SK-N-SH (cell line): ENCODE measurements around the gene LRRC2. TPM values are rescaled to one million over a fixed set of nuclear protein-coding genes. Genes with fewer than 3 reads are reported as not detected.

Source experiments
- CTCF ChIA-PET: fragments of 300-600, 350-600 bp; formaldehyde crosslinking; extraction: SDS; loops from one replicate; lab custom pipeline; 2021; lab: Yijun Ruan, JAX
- POLR2A ChIA-PET: fragments of 350-600 bp; sonication (Branson Sonifier 250); formaldehyde crosslinking; extraction: SDS; loops from one replicate; lab custom pipeline; 2020; ENCODE audit warnings: antibody characterized with exemption, inconsistent platforms; lab: Yijun Ruan, JAX
- DNase-seq: peaks from one replicate; pipeline ENCODE4 v3.0.0; 2012
- H2AFZ ChIP-seq: fragments of 200-600 bp; sonication (generic); 2 replicates; pipeline ENCODE4 v1.8.1; 2016; ENCODE audit warnings: antibody characterized with exemption, mild to moderate bottlenecking, low read depth
- H3F3A ChIP-seq: fragments of 200-600 bp; sonication (generic); replicated peaks from 2 replicates; pipeline ENCODE3; 2016; ENCODE audit warnings: antibody characterized with exemption, mild to moderate bottlenecking; ENCODE audit not compliant: insufficient read depth
- H3K27ac ChIP-seq, 2 experiments: fragments of 200-500 bp in 1 of 2; fragments of 200-600 bp in 1 of 2; sonication (Bioruptor generic) in 1 of 2; sonication (generic), shearing (Covaris generic) in 1 of 2; 2 replicates each; pipeline versions ENCODE4 v1.5.1 to v1.6.1; 2014 to 2016; ENCODE audit warnings: low read depth in 2 of 2, inconsistent platforms in 1 of 2, low read length in 1 of 2, mild to moderate bottlenecking in 1 of 2, mixed read lengths in 1 of 2
- H3K27me3 ChIP-seq: fragments of 200-600 bp; sonication (generic), shearing (Covaris generic); 2 replicates; pipeline ENCODE4 v1.6.1; 2016; ENCODE audit warnings: mixed run types; ENCODE audit not compliant: insufficient read depth
- H3K36me3 ChIP-seq, 2 experiments: fragments of 200-500 bp in 1 of 2; fragments of 200-600 bp in 1 of 2; sonication (Bioruptor generic) in 1 of 2; sonication (generic) in 1 of 2; replicated peaks in 1 of 2; 2 replicates each; pipeline versions ENCODE3 to v1.5.1; 2014 to 2016; ENCODE audit warnings: low read length in 1 of 2, mild to moderate bottlenecking in 1 of 2; ENCODE audit not compliant: insufficient read depth in 2 of 2, control insufficient read depth in 1 of 2
- H3K4me1 ChIP-seq, 2 experiments: fragments of 200-500 bp in 1 of 2; fragments of 200-600 bp in 1 of 2; sonication (Bioruptor generic) in 1 of 2; sonication (generic), shearing (Covaris generic) in 1 of 2; 2 replicates each; pipeline versions ENCODE4 v1.5.1 to v1.6.1; 2014 to 2016; ENCODE audit warnings: low read depth in 1 of 2, low read length in 1 of 2, mixed run types in 1 of 2; ENCODE audit not compliant: insufficient read depth in 2 of 2, control insufficient read depth in 1 of 2
- H3K4me2 ChIP-seq: fragments of 200-600 bp; sonication (generic), shearing (Covaris generic); 2 replicates; pipeline ENCODE4 v1.6.1; 2017; ENCODE audit warnings: mixed run types
- H3K4me3 ChIP-seq, 2 experiments: fragments of 200-500 bp in 1 of 2; fragments of 200-600 bp in 1 of 2; sonication (Bioruptor generic) in 1 of 2; sonication (generic), shearing (Covaris generic) in 1 of 2; 2 replicates each; pipeline versions ENCODE4 v1.5.1 to v1.8.1; 2014 to 2016; ENCODE audit warnings: low read depth in 2 of 2, inconsistent platforms in 1 of 2, low read length in 1 of 2, mild to moderate bottlenecking in 1 of 2, mixed read lengths in 1 of 2, moderate library complexity in 1 of 2
- H3K79me2 ChIP-seq: fragments of 200-600 bp; sonication (generic); 2 replicates; pipeline ENCODE4 v1.8.1; 2017; ENCODE audit warnings: mild to moderate bottlenecking; ENCODE audit not compliant: insufficient read depth
- H3K9ac ChIP-seq: fragments of 200-600 bp; sonication (generic); 2 replicates; pipeline ENCODE4 v1.6.1; 2017; ENCODE audit warnings: mixed run types
- H3K9me2 ChIP-seq: fragments of 200-600 bp; sonication (generic); 2 replicates; pipeline ENCODE4 v1.6.1; 2017; ENCODE audit warnings: mixed run types
- H3K9me3 ChIP-seq: fragments of 200-600 bp; sonication (generic); 2 replicates; pipeline ENCODE4 v1.6.1; 2017; ENCODE audit warnings: mixed run types, mild to moderate bottlenecking, moderate library complexity
- H4K20me1 ChIP-seq: fragments of 200-600 bp; sonication (generic); 2 replicates; pipeline ENCODE4 v1.6.1; 2017; ENCODE audit warnings: mild to moderate bottlenecking, mixed run types; ENCODE audit not compliant: insufficient read depth
- FOSL2 ChIP-seq: IDR thresholded peaks from 2 replicates; pipeline ENCODE4 v1.4.0; 2012; ENCODE audit warnings: low read depth, mild to moderate bottlenecking, moderate library complexity, borderline replicate concordance
- FOXM1 ChIP-seq: IDR thresholded peaks from 2 replicates; pipeline ENCODE4 v1.4.0; 2012; ENCODE audit warnings: low read depth, mild to moderate bottlenecking
- MXI1 ChIP-seq: IDR thresholded peaks from 2 replicates; pipeline ENCODE4 v1.6.1; 2012; ENCODE audit warnings: mild to moderate bottlenecking, low read depth, low read length, improper control_type of control experiment
- NFIC ChIP-seq: IDR thresholded peaks from 2 replicates; pipeline ENCODE4 v1.4.0; 2012; ENCODE audit warnings: borderline replicate concordance
- POLR2AphosphoS5 ChIP-seq: IDR thresholded peaks from 2 replicates; pipeline ENCODE4 v1.6.1; 2012; ENCODE audit warnings: low read depth, low read length
- RCOR1 ChIP-seq: fragments of 150-350 bp; IDR thresholded peaks from 2 replicates; pipeline ENCODE4 v1.6.1; 2017; ENCODE audit warnings: antibody characterized with exemption, low read length
- RFX5 ChIP-seq: IDR thresholded peaks from 2 replicates; pipeline ENCODE4 v1.6.1; 2012; ENCODE audit warnings: mild to moderate bottlenecking, improper control_type of control experiment, low read length
- RXRA ChIP-seq: IDR thresholded peaks from 2 replicates; pipeline ENCODE4 v1.4.0; 2012; ENCODE audit warnings: low read depth, mild to moderate bottlenecking, borderline replicate concordance
- SIN3A ChIP-seq: IDR thresholded peaks from 2 replicates; pipeline ENCODE4 v1.6.1; 2012; ENCODE audit warnings: low read depth, mild to moderate bottlenecking, low read length, moderate library complexity, borderline replicate concordance
- TEAD4 ChIP-seq: IDR thresholded peaks from 2 replicates; pipeline ENCODE4 v1.4.0; 2012; ENCODE audit warnings: mild to moderate bottlenecking, borderline replicate concordance; ENCODE audit not compliant: insufficient read depth
- WGBS: methylation state at CpG from one replicate; pipeline ENCODE4 v1.1.6; 2017; ENCODE audit warnings: low lambda C conversion rate; 5-methylcytosine and 5-hydroxymethylcytosine counted together
- polyA plus RNA-seq, 3 experiments: library from polyadenylated mRNA; depleted of rRNA; stranded (reverse); fragments of >200 nt; gene quantifications; 2 replicates each; pipeline ENCODE4 v1.2.3, GENCODE V29; 2012
- TF ChIP-seq, protein P1 (sequence below): IDR thresholded peaks from 2 replicates; pipeline ENCODE4 v1.6.1; 2012; ENCODE audit warnings: mild to moderate bottlenecking, low read depth, low read length, moderate library complexity
- TF ChIP-seq, protein P2 (sequence below): fragments of 150-350 bp; IDR thresholded peaks from 2 replicates; pipeline ENCODE4 v1.6.1; 2016; ENCODE audit warnings: mild to moderate bottlenecking, low read depth, low read length
- TF ChIP-seq, protein P3 (sequence below): IDR thresholded peaks from 2 replicates; pipeline ENCODE4 v1.4.0; 2012; ENCODE audit warnings: low read depth

The LRRC2 gene
- polyA plus RNA-seq, 1 of the 3 experiments (the other 2 are of a cell fraction): 0.13 TPM

DNA sequence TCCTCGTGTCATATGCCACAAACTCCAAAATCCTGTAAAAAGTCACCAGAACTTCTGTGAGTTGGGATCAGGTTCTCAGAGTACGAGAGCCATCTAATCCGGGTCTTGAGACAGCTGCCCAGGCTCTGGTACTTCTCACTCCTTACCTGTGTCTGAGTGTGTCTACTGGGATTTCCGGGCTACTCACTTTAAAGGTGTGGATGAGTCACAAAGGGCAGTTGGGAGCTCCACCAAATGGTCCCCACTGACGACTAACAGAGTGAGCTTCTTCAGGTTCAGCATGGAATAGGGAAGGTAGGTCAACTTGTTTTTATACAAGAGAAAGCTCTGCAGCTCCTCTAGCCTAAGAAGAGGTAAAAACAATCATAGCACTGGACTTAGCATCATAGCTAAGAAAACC, 38.9 kb downstream of the LRRC2 start:
- Histone ChIP-seq H3K79me2 (no peaks in the 10 kb centered on the region), H3K36me3 (no peaks in the 10 kb centered on the region), H3K4me1 (no peaks in the 10 kb centered on the region), H3K9me2 (no peaks in the 10 kb centered on the region), H3K27me3 (no peaks in the 10 kb centered on the region), H4K20me1 (no peaks in the 10 kb centered on the region), H3K9me3 (no peaks in the 10 kb centered on the region), H2AFZ (no peak overlapping the region)
- ChIA-PET POLR2A (no interaction called here), CTCF (interaction anchor here (1.2 to 1.8 kb wide), 2 partner anchors 14 to 39 kb away, joined by 5 to 11 read pairs; no protein-coding TSS in a partner anchor)
- 54% methylated on average over 5 of the region's 5 CpGs for WGBS
- TF ChIP-seq NFIC (no peak), RCOR1 (no peak), POLR2AphosphoS5 (no peak), RXRA (no peak), MXI1 (no peak), TEAD4 (no peak), FOSL2 (no peak), SIN3A (no peak), RFX5 (no peak)
- TF ChIP-seq, protein P1, sequence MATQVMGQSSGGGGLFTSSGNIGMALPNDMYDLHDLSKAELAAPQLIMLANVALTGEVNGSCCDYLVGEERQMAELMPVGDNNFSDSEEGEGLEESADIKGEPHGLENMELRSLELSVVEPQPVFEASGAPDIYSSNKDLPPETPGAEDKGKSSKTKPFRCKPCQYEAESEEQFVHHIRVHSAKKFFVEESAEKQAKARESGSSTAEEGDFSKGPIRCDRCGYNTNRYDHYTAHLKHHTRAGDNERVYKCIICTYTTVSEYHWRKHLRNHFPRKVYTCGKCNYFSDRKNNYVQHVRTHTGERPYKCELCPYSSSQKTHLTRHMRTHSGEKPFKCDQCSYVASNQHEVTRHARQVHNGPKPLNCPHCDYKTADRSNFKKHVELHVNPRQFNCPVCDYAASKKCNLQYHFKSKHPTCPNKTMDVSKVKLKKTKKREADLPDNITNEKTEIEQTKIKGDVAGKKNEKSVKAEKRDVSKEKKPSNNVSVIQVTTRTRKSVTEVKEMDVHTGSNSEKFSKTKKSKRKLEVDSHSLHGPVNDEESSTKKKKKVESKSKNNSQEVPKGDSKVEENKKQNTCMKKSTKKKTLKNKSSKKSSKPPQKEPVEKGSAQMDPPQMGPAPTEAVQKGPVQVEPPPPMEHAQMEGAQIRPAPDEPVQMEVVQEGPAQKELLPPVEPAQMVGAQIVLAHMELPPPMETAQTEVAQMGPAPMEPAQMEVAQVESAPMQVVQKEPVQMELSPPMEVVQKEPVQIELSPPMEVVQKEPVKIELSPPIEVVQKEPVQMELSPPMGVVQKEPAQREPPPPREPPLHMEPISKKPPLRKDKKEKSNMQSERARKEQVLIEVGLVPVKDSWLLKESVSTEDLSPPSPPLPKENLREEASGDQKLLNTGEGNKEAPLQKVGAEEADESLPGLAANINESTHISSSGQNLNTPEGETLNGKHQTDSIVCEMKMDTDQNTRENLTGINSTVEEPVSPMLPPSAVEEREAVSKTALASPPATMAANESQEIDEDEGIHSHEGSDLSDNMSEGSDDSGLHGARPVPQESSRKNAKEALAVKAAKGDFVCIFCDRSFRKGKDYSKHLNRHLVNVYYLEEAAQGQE: no peak
- TF ChIP-seq, protein P2, sequence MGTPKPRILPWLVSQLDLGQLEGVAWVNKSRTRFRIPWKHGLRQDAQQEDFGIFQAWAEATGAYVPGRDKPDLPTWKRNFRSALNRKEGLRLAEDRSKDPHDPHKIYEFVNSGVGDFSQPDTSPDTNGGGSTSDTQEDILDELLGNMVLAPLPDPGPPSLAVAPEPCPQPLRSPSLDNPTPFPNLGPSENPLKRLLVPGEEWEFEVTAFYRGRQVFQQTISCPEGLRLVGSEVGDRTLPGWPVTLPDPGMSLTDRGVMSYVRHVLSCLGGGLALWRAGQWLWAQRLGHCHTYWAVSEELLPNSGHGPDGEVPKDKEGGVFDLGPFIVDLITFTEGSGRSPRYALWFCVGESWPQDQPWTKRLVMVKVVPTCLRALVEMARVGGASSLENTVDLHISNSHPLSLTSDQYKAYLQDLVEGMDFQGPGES: no peak
- TF ChIP-seq, protein P3, sequence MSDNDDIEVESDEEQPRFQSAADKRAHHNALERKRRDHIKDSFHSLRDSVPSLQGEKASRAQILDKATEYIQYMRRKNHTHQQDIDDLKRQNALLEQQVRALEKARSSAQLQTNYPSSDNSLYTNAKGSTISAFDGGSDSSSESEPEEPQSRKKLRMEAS: no peak
- TF ChIP-seq, all 33 proteins: peak for 0
- Histone ChIP-seq H3K4me2 (no peak overlapping the region), H3F3A (no peaks in the 10 kb centered on the region), H3K4me3 (no peak overlapping the region), H3K27ac (no peak overlapping the region), H3K9ac (no peak overlapping the region)
- no peak for DNase-seq

DNA sequence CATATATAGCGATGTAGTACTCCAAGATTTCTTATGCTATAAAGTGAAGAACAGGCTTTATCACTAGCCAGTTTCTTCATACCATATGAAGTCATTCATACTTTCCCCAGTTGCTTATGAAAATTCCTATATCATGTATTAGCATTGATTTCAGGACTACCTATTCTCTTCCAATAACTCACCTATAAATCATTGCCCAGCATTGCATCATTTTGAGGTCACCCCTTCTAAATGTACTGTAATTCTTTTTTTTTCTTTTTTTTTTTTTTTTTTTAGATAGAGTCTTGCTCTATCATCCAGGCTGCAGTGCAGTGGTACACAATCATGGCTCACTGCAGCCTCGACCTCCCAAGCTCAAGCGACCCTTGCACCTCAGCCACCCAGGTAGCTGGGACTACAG, 41.3 kb downstream of the LRRC2 start:
- Histone ChIP-seq H3K9me2 (no peaks in the 10 kb centered on the region), H4K20me1 (no peaks in the 10 kb centered on the region), H3K4me3 (no peak overlapping the region), H2AFZ (no peak overlapping the region), H3K36me3 (no peaks in the 10 kb centered on the region), H3F3A (no peaks in the 10 kb centered on the region), H3K4me1 (no peaks in the 10 kb centered on the region), H3K4me2 (no peak overlapping the region), H3K79me2 (no peaks in the 10 kb centered on the region), H3K9ac (no peak overlapping the region), H3K9me3 (no peaks in the 10 kb centered on the region), H3K27ac (no peak overlapping the region), H3K27me3 (no peaks in the 10 kb centered on the region)
- WGBS: 33% methylated on average over 3 of the region's 3 CpGs
- POLR2A ChIA-PET: no interaction called here
- no peak for TF ChIP-seq FOXM1
- no peak for DNase-seq
- CTCF ChIA-PET: interaction anchor here (1.0 to 1.5 kb wide), 2 partner anchors 18 to 36 kb away, joined by 4 to 7 read pairs; no protein-coding TSS in a partner anchor
